Liver (tissue), 9 donors: ENCODE measurements around the gene R3HDML. TPM values are rescaled to one million over a fixed set of nuclear protein-coding genes. Genes with fewer than 3 reads are reported as not detected.

Source experiments
- DNase-seq: peaks from one replicate; pipeline ENCODE4 v3.0.0-alpha.2; 2017; ENCODE audit warnings: low spot score
- H3K27ac ChIP-seq, 2 donors: one replicate each; pipeline ENCODE4 v1.7.0; 2013; ENCODE audit warnings: inconsistent platforms in 2 of 2, low read length in 2 of 2, control low read depth in 1 of 2, low read depth in 1 of 2, mild to moderate bottlenecking in 1 of 2
- H3K27me3 ChIP-seq, 4 donors: one replicate each; pipeline versions ENCODE4 v1.6.1 to v1.7.0; 2013; ENCODE audit warnings: low read length in 3 of 4, inconsistent platforms in 1 of 4, mild to moderate bottlenecking in 1 of 4, moderate library complexity in 1 of 4; ENCODE audit not compliant: control insufficient read depth in 4 of 4, insufficient read depth in 4 of 4
- H3K36me3 ChIP-seq, 4 donors: one replicate each; pipeline versions ENCODE4 v1.6.1 to v1.7.0; 2013; ENCODE audit warnings: low read length in 3 of 4, mild to moderate bottlenecking in 3 of 4, low read depth in 1 of 4, moderate library complexity in 1 of 4; ENCODE audit not compliant: control insufficient read depth in 4 of 4, insufficient read depth in 3 of 4
- H3K4me1 ChIP-seq, 4 donors: one replicate each; pipeline versions ENCODE4 v1.6.1 to v1.7.0; 2013; ENCODE audit warnings: low read length in 3 of 4, mild to moderate bottlenecking in 3 of 4, moderate library complexity in 1 of 4; ENCODE audit not compliant: control insufficient read depth in 4 of 4, insufficient read depth in 4 of 4
- H3K4me3 ChIP-seq, 3 donors: one replicate each; pipeline versions ENCODE4 v1.6.1 to v1.7.0; 2013; ENCODE audit warnings: low read length in 3 of 3, control low read depth in 1 of 3, low read depth in 1 of 3, mild to moderate bottlenecking in 1 of 3
- H3K9ac ChIP-seq, 2 donors: one replicate each; pipeline ENCODE4 v1.7.0; 2013; ENCODE audit warnings: low read length in 2 of 2, mild to moderate bottlenecking in 2 of 2, moderate library complexity in 2 of 2, control low read depth in 1 of 2, low read depth in 1 of 2
- H3K9me3 ChIP-seq, 4 donors: one replicate each; pipeline versions ENCODE4 v1.6.1 to v1.7.0; 2013; ENCODE audit warnings: low read length in 3 of 4; ENCODE audit not compliant: control insufficient read depth in 4 of 4
- EGR1 ChIP-seq, 2 donors: IDR thresholded peaks; 2 replicates each; pipeline ENCODE4 v1.6.1; 2016 to 2018; ENCODE audit warnings: antibody characterized with exemption in 2 of 2, low read depth in 2 of 2
- FOXA1 ChIP-seq: IDR thresholded peaks from 2 replicates; pipeline ENCODE4 v1.6.1; 2016; ENCODE audit warnings: antibody characterized with exemption
- FOXA2 ChIP-seq: IDR thresholded peaks from 2 replicates; pipeline ENCODE4 v1.6.1; 2016; ENCODE audit warnings: antibody characterized with exemption
- GABPA ChIP-seq, 2 donors: IDR thresholded peaks in 1 of 2; conservative IDR thresholded peaks in 1 of 2; 2 replicates each; pipeline ENCODE4 v1.6.1; 2016; ENCODE audit warnings: antibody characterized with exemption in 2 of 2, mild to moderate bottlenecking in 1 of 2, moderate library complexity in 1 of 2
- HNF4A ChIP-seq, 2 donors: conservative IDR thresholded peaks; 2 replicates each; pipeline ENCODE4 v1.6.1; 2016; ENCODE audit warnings: antibody characterized with exemption in 2 of 2, mild to moderate bottlenecking in 2 of 2
- HNF4G ChIP-seq: IDR thresholded peaks from 2 replicates; pipeline ENCODE4 v1.6.1; 2016; ENCODE audit warnings: antibody characterized with exemption
- JUND ChIP-seq, 2 donors: IDR thresholded peaks; 2 replicates each; pipeline ENCODE4 v1.6.1; 2016; ENCODE audit warnings: antibody characterized with exemption in 2 of 2
- NR2F2 ChIP-seq: IDR thresholded peaks from 2 replicates; pipeline ENCODE4 v1.6.1; 2016; ENCODE audit warnings: antibody characterized with exemption
- RAD21 ChIP-seq, 2 donors: IDR thresholded peaks; 2 replicates each; pipeline ENCODE4 v1.6.1; 2016; ENCODE audit warnings: antibody characterized with exemption in 2 of 2, mild to moderate bottlenecking in 2 of 2
- RXRA ChIP-seq, 2 donors: IDR thresholded peaks; 2 replicates each; pipeline ENCODE4 v1.6.1; 2017 to 2018; ENCODE audit warnings: antibody characterized with exemption in 2 of 2, mild to moderate bottlenecking in 1 of 2
- SP1 ChIP-seq: IDR thresholded peaks from 2 replicates; pipeline ENCODE4 v1.6.1; 2018; ENCODE audit warnings: antibody characterized with exemption, mild to moderate bottlenecking
- TAF1 ChIP-seq: conservative IDR thresholded peaks from 2 replicates; pipeline ENCODE4 v1.6.1; 2016; ENCODE audit warnings: antibody characterized with exemption, mild to moderate bottlenecking
- YY1 ChIP-seq: IDR thresholded peaks from 2 replicates; pipeline ENCODE4 v1.6.1; 2016; ENCODE audit warnings: antibody characterized with exemption, mild to moderate bottlenecking
- polyA plus RNA-seq, 2 donors: library from polyadenylated mRNA; stranded (reverse) in 1 of 2; unstranded in 1 of 2; fragments of 200-250 nt in 1 of 2; fragments of >200 nt in 1 of 2; fragmentation: Nextera tagmentation in 1 of 2; extraction: Ambion mirVana in 1 of 2; gene quantifications; one replicate each; pipeline versions ENCODE4 v1.2.1 to v1.2.3, GENCODE V29; 2013 to 2015
- total RNA-seq, 2 donors: library from RNA; depleted of rRNA; stranded (reverse); fragments of >200 nt; gene quantifications; one replicate each; pipeline ENCODE4 v1.2.3, GENCODE V29; 2014
- TF ChIP-seq, protein P1 (sequence below): IDR thresholded peaks from 2 replicates; pipeline ENCODE4 v1.6.1; 2016; ENCODE audit warnings: antibody characterized with exemption
- TF ChIP-seq, protein P2 (sequence below): IDR thresholded peaks from 2 replicates; pipeline ENCODE4 v1.6.1; 2016; ENCODE audit warnings: antibody characterized with exemption, mild to moderate bottlenecking
- TF ChIP-seq, protein P3 (sequence below): IDR thresholded peaks from 2 replicates; pipeline ENCODE4 v1.6.1; 2016; ENCODE audit warnings: antibody characterized with exemption
- TF ChIP-seq, protein P4 (sequence below): fragments of 150-350 bp; IDR thresholded peaks from 2 replicates; pipeline ENCODE4 v1.5.1; 2017; ENCODE audit warnings: improper control_type of control experiment, low read depth, low read length; ENCODE audit not compliant: missing input control
- TF ChIP-seq, protein P5 (sequence below): IDR thresholded peaks from 2 replicates; pipeline ENCODE4 v1.6.1; 2016; ENCODE audit warnings: antibody characterized with exemption
- donor health status: healthy.
- donor health status: healthy.
- donor health status: healthy.
- donor health status: healthy.
- donor health status: healthy.

Gene R3HDML
- total and polyA plus RNA-seq, 4 donors: not detected

DNA sequence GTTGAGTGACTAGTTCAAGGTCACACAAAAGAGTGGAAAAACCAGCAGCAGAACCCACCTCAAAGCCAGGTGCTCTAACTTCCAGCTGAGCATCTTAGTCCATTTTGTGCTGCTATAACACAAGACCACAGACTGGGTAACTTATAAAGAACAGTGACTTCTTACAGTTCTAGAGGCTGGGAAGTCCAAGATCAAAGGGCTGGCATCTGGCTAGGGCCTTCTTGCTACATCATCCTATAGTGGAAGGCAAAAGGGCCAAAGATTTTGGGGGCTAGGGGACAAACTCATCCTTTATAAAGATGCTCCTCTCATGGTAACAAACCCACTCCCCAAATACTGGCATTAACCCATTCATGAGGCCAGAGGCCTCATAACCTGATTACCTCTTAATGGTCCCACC lies 35.6 kb upstream of the R3HDML start:
- H3K36me3 ChIP-seq: peaks cover 0 to 2% (median 0%) of the 10 kb centered on the region in 4 donors
- no peaks in the 10 kb centered on the region for H3K27me3 ChIP-seq
- H3K4me1 ChIP-seq: peaks cover 0 to 4% (median 0%) of the 10 kb centered on the region in 4 donors
- TF ChIP-seq, protein P1, sequence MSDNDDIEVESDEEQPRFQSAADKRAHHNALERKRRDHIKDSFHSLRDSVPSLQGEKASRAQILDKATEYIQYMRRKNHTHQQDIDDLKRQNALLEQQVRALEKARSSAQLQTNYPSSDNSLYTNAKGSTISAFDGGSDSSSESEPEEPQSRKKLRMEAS: no peak
- TF ChIP-seq EGR1 (IDR thresholded peaks at IDR 0.05; ENCODE audit: low read depth in 2 of 2) (no peak), RAD21 (IDR thresholded peaks at IDR 0.05) (no peak), RXRA (IDR thresholded peaks at IDR 0.05) (no peak), JUND (IDR thresholded peaks at IDR 0.05) (no peak), FOXA1 (no peak), FOXA2 (no peak), HNF4A (conservative IDR thresholded peaks at IDR 0.05) (no peak), HNF4G (no peak), NR2F2 (no peak), TAF1 (no peak), YY1 (no peak), SP1 (no peak), GABPA (IDR thresholded peaks at IDR 0.05 in 1 of 2, conservative IDR thresholded peaks at IDR 0.05 in 1 of 2) (no peak)
- TF ChIP-seq, protein P2, sequence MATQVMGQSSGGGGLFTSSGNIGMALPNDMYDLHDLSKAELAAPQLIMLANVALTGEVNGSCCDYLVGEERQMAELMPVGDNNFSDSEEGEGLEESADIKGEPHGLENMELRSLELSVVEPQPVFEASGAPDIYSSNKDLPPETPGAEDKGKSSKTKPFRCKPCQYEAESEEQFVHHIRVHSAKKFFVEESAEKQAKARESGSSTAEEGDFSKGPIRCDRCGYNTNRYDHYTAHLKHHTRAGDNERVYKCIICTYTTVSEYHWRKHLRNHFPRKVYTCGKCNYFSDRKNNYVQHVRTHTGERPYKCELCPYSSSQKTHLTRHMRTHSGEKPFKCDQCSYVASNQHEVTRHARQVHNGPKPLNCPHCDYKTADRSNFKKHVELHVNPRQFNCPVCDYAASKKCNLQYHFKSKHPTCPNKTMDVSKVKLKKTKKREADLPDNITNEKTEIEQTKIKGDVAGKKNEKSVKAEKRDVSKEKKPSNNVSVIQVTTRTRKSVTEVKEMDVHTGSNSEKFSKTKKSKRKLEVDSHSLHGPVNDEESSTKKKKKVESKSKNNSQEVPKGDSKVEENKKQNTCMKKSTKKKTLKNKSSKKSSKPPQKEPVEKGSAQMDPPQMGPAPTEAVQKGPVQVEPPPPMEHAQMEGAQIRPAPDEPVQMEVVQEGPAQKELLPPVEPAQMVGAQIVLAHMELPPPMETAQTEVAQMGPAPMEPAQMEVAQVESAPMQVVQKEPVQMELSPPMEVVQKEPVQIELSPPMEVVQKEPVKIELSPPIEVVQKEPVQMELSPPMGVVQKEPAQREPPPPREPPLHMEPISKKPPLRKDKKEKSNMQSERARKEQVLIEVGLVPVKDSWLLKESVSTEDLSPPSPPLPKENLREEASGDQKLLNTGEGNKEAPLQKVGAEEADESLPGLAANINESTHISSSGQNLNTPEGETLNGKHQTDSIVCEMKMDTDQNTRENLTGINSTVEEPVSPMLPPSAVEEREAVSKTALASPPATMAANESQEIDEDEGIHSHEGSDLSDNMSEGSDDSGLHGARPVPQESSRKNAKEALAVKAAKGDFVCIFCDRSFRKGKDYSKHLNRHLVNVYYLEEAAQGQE: no peak
- TF ChIP-seq, protein P3, sequence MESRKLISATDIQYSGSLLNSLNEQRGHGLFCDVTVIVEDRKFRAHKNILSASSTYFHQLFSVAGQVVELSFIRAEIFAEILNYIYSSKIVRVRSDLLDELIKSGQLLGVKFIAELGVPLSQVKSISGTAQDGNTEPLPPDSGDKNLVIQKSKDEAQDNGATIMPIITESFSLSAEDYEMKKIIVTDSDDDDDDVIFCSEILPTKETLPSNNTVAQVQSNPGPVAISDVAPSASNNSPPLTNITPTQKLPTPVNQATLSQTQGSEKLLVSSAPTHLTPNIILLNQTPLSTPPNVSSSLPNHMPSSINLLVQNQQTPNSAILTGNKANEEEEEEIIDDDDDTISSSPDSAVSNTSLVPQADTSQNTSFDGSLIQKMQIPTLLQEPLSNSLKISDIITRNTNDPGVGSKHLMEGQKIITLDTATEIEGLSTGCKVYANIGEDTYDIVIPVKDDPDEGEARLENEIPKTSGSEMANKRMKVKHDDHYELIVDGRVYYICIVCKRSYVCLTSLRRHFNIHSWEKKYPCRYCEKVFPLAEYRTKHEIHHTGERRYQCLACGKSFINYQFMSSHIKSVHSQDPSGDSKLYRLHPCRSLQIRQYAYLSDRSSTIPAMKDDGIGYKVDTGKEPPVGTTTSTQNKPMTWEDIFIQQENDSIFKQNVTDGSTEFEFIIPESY: no peak
- TF ChIP-seq, protein P4, sequence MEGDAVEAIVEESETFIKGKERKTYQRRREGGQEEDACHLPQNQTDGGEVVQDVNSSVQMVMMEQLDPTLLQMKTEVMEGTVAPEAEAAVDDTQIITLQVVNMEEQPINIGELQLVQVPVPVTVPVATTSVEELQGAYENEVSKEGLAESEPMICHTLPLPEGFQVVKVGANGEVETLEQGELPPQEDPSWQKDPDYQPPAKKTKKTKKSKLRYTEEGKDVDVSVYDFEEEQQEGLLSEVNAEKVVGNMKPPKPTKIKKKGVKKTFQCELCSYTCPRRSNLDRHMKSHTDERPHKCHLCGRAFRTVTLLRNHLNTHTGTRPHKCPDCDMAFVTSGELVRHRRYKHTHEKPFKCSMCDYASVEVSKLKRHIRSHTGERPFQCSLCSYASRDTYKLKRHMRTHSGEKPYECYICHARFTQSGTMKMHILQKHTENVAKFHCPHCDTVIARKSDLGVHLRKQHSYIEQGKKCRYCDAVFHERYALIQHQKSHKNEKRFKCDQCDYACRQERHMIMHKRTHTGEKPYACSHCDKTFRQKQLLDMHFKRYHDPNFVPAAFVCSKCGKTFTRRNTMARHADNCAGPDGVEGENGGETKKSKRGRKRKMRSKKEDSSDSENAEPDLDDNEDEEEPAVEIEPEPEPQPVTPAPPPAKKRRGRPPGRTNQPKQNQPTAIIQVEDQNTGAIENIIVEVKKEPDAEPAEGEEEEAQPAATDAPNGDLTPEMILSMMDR: no peak
- TF ChIP-seq, protein P5, sequence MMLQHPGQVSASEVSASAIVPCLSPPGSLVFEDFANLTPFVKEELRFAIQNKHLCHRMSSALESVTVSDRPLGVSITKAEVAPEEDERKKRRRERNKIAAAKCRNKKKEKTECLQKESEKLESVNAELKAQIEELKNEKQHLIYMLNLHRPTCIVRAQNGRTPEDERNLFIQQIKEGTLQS: no peak
- no peak overlapping the region for H3K9ac ChIP-seq
- no peak overlapping the region for H3K4me3 ChIP-seq
- no peak for DNase-seq
- H3K9me3 ChIP-seq: no peaks in the 10 kb centered on the region
- no peak overlapping the region for H3K27ac ChIP-seq
